Measurements from ENCODE around the gene GBGT1.

DNA sequence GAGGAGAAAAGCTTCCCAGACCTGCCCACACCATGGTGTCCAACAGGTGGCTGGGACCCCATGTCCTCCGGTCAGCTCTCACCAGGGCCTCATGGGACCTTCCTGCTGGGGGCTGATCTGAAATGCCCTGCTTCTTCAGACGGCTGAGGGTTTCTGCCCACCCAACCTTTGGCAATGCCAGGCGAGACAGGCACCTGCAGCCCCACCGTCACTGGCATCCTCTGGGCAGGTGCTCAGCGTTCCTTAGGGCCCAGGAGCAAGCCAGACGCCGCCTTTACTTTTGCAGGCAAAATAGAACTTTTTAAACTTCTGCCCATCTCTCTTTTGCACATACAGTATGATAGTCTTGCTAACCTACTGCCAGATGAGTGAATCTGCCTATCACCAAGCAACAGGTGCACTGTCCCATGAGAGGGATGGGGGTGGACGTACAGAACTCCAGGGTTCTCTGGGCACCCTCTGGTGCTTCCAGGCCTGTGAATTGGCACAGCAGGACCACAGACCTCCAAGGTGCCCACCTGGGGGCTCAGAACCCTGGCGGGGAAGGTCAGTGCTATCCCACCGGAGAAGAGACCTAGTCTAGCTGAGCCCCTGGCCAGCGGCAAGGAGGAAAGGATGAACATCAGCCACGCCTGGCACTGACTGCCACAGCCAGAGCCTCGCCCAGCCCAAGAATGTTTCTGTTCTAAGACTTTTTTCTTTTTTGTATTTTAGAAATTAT, 37.9 kb upstream of the GBGT1 start:
- TF ChIP-seq, protein P1, sequence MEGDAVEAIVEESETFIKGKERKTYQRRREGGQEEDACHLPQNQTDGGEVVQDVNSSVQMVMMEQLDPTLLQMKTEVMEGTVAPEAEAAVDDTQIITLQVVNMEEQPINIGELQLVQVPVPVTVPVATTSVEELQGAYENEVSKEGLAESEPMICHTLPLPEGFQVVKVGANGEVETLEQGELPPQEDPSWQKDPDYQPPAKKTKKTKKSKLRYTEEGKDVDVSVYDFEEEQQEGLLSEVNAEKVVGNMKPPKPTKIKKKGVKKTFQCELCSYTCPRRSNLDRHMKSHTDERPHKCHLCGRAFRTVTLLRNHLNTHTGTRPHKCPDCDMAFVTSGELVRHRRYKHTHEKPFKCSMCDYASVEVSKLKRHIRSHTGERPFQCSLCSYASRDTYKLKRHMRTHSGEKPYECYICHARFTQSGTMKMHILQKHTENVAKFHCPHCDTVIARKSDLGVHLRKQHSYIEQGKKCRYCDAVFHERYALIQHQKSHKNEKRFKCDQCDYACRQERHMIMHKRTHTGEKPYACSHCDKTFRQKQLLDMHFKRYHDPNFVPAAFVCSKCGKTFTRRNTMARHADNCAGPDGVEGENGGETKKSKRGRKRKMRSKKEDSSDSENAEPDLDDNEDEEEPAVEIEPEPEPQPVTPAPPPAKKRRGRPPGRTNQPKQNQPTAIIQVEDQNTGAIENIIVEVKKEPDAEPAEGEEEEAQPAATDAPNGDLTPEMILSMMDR (IDR thresholded peaks at IDR 0.05), result no peak
- TF ChIP-seq SMC3 (IDR thresholded peaks at IDR 0.05; ENCODE audit: low read depth, low read length), result no peak
